ENCODE data around the gene EML4. TPM values are rescaled to one million over a fixed set of nuclear protein-coding genes. Genes with fewer than 3 reads are reported as not detected.
A peak's percentile ranks its signal among the peaks of the same experiment; 100 is the strongest.

Gene EML4
- total RNA-seq, 1 donor from 2014 or later, result 109 TPM

DNA sequence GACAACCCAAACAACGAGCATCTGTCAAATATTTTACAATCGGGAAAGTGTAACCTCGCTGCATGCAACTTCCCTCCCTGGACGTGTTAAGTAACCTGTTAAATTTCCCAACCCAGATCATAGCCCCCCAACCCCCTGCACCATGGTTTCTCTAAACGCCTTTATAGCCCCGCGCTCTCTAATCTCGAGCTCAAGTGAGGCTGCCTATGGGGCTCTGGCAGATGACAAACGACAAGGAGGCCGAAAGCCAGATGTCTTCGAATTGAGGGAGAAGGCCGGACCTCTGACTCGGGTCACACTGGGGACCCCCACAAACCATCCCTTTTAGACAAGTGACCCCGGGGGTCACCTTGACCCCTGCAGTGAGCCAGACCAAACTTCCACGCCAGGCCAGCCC is 191.3 kb downstream of the EML4 start:
- H3K27me3 ChIP-seq (ENCODE audit: low read depth), result no peaks in the 10 kb centered on the region
- intact Hi-C loops (cut with DNase I), result no loop called here
- DNase-seq (no peak), ATAC-seq (peak in 1 of 2 donors; percentile 3)
- H3K9me3 ChIP-seq, result no peaks in the 10 kb centered on the region
- peaks cover 26% of the 10 kb centered on the region for H3K4me1 ChIP-seq
- TF ChIP-seq, protein P1, sequence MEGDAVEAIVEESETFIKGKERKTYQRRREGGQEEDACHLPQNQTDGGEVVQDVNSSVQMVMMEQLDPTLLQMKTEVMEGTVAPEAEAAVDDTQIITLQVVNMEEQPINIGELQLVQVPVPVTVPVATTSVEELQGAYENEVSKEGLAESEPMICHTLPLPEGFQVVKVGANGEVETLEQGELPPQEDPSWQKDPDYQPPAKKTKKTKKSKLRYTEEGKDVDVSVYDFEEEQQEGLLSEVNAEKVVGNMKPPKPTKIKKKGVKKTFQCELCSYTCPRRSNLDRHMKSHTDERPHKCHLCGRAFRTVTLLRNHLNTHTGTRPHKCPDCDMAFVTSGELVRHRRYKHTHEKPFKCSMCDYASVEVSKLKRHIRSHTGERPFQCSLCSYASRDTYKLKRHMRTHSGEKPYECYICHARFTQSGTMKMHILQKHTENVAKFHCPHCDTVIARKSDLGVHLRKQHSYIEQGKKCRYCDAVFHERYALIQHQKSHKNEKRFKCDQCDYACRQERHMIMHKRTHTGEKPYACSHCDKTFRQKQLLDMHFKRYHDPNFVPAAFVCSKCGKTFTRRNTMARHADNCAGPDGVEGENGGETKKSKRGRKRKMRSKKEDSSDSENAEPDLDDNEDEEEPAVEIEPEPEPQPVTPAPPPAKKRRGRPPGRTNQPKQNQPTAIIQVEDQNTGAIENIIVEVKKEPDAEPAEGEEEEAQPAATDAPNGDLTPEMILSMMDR (IDR thresholded peaks at IDR 0.05), result no peak
- no peaks in the 10 kb centered on the region for H3K36me3 ChIP-seq
- peak overlapping the region; percentile 100 for H3K4me3 ChIP-seq
- peak overlapping the region; percentile 98 for H3K27ac ChIP-seq

DNA sequence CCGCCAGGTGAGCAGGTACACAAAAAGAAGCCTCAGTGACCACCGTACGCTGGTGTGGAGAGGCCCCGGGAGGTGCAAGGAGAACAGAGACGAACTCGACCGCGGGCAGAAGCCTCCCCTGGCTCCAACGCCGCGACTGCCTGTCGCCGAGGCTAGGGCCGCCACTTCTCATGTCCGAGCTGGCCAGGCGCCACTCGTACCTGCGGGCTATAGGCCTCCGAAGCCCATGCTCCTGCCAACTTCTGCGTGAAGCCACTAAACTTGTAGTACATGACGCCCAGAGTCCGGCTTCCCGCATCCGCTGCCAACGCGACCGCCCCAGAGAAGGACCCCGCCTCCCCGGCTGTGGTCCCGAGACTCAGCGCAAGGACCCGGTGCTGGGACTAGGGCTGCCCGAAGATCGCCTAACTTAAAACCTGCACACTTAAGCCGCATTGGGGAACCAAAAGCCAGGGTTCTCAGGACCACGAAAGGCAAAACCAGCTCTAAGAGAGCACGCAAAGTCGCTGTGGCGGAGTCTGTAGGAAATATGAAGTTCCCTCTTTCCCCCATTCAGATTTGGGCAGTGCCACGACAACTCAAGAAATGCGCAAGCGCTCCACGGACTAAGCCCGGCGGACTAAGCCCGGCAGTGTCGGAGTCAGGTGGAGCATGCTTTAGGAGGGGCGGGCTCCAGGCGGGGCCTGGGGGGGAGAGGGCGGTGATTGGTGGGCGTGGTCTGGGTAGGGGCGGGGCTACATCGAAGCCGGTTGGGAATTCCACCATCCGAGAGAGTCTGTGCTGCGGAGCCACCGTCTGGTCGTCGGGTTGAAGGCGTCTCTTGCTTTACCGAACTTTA is 192.0 kb downstream of the EML4 start, which contains the start of gene COX7A2L:
Gene COX7A2L (minus strand): TSS at position 328 of the 838 bp plus-strand sequence. CDS start 56 bp downstream, at position 272.
- DNase-seq (peak; percentile 97), ATAC-seq (peak; percentile 99)
- Histone ChIP-seq H3K27ac (peak within 1 kb of the TSS; percentile 98), H3K36me3 (no peaks in the 10 kb centered on the region), H3K4me3 (peak within 1 kb of the TSS; percentile 100), H3K4me1 (peaks cover 26% of the 10 kb centered on the region), H3K9me3 (no peaks in the 10 kb centered on the region), H3K27me3 (ENCODE audit: low read depth) (no peaks in the 10 kb centered on the region)
- intact Hi-C loops (cut with DNase I), result no loop called here
- TF ChIP-seq, protein P1 (IDR thresholded peaks at IDR 0.05), result no peak

DNA sequence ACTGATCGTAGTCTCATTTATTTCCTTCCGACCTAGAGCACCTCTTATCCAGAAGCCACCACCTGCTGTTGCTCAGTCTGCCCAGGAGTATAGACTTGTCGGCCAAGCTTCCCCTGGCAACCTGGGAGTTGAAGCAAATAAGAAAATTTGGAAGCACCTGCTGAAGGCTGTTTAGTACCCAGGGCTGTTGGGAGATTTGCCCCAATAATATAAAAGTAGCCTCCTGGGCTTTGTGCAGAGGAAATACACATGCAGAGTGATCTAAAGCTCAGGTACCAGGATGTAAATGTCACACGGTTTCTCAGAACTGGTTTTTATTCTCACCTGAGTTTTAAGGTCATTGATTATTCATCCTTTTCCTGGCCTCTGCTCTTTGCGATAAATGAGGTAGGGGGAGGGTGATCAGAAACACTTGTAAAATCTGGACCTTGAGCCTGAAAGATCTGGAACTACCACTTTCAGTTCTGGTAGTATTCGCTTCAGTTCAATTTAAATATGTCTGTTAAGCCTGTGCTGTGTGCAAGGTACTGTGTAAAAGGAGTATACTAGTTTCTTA is 192.7 kb downstream of the EML4 start:
- intact Hi-C loops (cut with DNase I), result no loop called here
- Histone ChIP-seq H3K4me3 (peak overlapping the region; percentile 100), H3K9me3 (no peaks in the 10 kb centered on the region), H3K4me1 (peaks cover 26% of the 10 kb centered on the region), H3K27me3 (ENCODE audit: low read depth) (no peaks in the 10 kb centered on the region), H3K27ac (peak overlapping the region; percentile 98), H3K36me3 (no peaks in the 10 kb centered on the region)
- TF ChIP-seq, protein P1 (IDR thresholded peaks at IDR 0.05), result peak; percentile 18
- DNase-seq (no peak), ATAC-seq (no peak)

DNA sequence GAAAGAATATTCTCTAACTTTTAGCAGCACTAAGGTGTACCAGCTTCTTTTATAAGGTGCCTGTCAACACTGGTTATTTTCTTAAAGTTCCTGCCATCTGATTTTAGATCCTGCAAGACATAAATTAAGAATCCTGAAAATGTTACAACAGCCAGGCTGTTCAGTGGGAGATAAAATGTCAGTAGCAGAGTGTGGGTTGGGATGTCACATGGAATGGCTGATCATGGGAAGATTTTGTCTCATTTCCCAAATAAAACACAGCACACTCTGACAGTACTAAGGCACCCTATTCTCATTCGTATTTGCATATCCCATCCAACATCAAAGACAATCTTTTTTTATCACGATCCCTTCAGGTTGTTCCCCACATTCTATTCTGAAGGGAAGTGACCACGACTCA is 194.3 kb downstream of the EML4 start:
- no peak overlapping the region for H3K27ac ChIP-seq
- H3K36me3 ChIP-seq, result no peaks in the 10 kb centered on the region
- intact Hi-C loops (cut with DNase I), result no loop called here
- peaks cover 35% of the 10 kb centered on the region for H3K4me1 ChIP-seq
- no peak for ATAC-seq
- no peak for DNase-seq
- TF ChIP-seq, protein P1 (IDR thresholded peaks at IDR 0.05), result no peak
- H3K9me3 ChIP-seq, result no peaks in the 10 kb centered on the region
- no peak overlapping the region for H3K4me3 ChIP-seq
- H3K27me3 ChIP-seq (ENCODE audit: low read depth), result no peaks in the 10 kb centered on the region

DNA sequence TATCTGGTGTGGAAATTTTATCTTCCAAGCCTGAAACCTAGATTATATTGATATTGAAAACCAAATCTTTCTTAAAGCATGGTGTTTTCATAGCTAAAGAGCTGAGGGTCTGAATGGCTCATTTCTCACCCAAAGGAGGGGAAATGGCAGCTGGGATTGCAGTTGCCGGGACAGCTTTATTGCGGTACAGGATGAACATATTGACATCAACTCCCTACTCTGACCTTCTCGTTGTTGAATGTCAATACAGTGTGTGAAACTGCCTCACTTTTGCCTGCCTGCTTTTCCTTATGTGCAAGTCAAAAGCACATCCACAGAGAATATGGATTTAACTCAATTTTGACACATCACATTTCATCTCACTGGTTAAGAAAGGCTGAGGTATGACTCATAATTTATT is 195.5 kb downstream of the EML4 start:
- intact Hi-C loops (cut with DNase I), result no loop called here
- no peaks in the 10 kb centered on the region for H3K27me3 ChIP-seq (ENCODE audit: low read depth)
- ATAC-seq (no peak), DNase-seq (no peak)
- no peaks in the 10 kb centered on the region for H3K9me3 ChIP-seq
- H3K4me1 ChIP-seq, result peaks cover 34% of the 10 kb centered on the region
- no peaks in the 10 kb centered on the region for H3K36me3 ChIP-seq
- H3K4me3 ChIP-seq, result no peak overlapping the region
- H3K27ac ChIP-seq, result no peak overlapping the region
- TF ChIP-seq, protein P1 (IDR thresholded peaks at IDR 0.05), result no peak
